GM12801 (cell line): ENCODE measurements around the gene MYO1G.

Source experiments
- CTCF ChIP-seq: IDR thresholded peaks from one replicate; pipeline ENCODE4 v1.5.1; 2011; ENCODE audit warnings: control low read depth; ENCODE audit not compliant: insufficient read length; ENCODE audit errors: extremely low read depth

MYO1G gene

DNA sequence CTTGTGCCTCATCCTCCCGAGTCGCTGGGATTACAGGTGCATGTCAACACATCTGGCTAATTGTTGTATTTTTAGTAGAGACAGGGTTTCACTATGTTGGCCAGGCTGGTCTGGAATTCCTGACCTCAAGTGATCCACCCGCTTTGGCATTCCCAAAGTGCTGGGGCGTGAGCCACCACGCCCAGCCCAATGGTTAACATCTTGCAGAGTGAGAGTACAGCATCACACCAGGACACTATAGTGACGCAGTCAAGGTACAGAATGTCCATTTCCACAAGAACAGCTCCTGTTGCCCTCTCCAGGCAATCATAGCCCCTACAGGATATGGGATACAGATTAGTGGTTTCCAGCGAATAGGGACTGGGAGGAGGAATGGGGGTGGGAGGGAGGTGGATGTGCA lies 34.0 kb downstream of the MYO1G start:
- TF ChIP-seq CTCF: no peak

DNA sequence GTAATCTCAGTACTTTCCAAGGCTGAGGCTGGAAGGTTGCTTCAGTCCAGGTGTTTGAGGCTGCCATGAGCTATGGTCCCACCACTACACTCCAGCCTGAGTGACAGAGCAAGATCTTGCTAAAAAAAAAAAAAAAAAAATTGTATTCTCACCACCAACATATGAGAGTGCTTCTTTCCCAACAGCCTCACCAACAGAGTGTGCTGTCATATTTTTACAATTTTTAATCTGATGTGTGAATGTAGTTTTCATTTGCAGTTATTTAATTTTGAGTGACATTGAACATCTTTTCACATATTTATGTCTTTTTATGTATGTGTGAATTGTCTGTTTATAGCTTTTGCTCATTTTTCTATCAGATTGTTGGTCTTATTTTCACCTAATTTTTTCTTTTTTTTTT lies 35.2 kb downstream of the MYO1G start:
- no peak for TF ChIP-seq CTCF

- no peak for TF ChIP-seq CTCF
Observed at GRCh38 chr7:44937426-44937825, 41.4 kb downstream of the MYO1G start.

DNA sequence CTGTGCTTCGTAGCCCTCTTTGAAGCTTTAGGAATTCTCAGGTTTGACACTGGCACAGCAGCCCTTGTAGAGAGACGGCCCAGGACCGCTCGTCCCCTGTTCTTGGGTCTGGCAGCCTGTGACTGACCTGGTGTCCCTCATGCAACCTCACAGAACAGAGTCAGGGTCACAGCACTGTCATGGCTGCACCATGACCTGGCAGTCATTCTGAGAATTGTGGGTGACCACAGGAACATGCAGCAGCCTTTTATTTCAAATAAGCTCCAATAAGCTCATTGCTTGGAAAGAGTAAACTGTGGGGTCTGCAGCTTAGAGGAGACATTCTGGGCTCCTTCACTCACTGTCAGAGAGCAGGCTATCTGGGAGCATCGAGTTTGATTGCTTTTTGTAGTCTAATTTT lies 42.5 kb downstream of the MYO1G start:
- no peak for TF ChIP-seq CTCF

DNA sequence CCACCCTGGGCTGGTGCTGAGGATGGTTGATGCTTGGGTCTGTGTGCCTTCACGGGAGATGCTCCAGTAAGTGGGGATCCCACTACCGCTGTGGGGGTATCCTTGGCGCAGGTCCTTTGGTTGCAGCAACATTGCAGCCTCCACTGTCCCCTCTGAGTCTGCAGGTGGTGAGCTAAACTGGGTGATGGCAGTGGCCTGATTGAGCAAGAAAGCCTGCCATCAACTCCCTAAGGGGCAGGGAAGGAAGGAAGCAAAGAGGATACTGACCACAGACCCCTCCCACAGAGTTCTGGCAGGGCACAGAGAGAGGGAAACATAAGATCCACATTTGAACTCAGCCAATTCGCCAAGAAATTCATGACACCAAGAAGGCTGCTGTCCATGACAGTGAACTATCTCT lies 43.2 kb downstream of the MYO1G start:
- TF ChIP-seq CTCF: no peak

DNA sequence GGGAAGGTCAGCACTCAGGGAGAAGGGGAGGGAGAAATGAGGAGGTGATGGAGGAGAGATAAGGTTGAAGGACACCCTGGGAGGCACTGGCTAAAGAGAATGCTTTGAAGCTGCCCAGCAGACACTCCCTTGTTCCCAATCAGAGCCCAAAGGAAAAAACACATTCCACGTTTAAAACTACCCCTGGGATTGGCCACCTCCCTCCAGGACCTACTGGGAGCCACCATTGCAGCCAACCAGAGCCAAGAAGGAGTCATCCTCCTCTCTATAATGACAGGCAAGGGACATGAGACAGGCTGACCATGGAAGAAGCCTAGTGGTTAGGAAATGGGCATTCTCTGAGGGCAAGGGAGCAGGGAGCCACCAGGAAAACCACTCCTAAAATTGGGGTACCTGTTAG lies 43.8 kb downstream of the MYO1G start:
- TF ChIP-seq CTCF: no peak

DNA sequence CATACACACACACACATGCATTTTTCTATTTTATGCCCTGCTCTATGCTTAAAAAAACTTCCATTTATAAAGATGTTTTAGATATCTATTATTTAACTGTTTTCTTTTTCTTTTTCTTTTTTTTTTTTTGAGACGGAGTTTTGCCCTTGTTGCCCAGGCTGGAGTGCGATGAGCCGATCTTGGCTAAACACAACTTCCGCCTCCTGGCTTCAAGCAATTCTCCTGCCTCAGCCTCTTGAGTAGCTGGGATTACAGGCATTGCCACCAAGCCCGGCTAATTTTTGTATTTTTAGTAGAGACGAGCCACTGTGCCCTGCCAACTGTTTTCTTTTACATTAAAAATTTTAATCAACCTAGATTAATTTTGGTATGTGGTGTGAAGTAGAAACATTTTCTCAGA lies 47.9 kb downstream of the MYO1G start:
- no peak for TF ChIP-seq CTCF

GRCh38 chr7:44922351-44922694 lies 56.5 kb downstream of the MYO1G start:
- no peak for TF ChIP-seq CTCF
